SK-N-SH (cell line): ENCODE measurements around the gene ERC2.

Experiments used
- FOXM1 ChIP-seq: IDR thresholded peaks from 2 replicates; pipeline ENCODE4 v1.4.0; 2012; ENCODE audit warnings: low read depth, mild to moderate bottlenecking
- GATA2 ChIP-seq: sonication (generic); formaldehyde crosslinking; IDR thresholded peaks from 2 replicates; pipeline ENCODE4 v1.5.0; 2020; ENCODE audit warnings: mild to moderate bottlenecking, missing genetic modification reagents
- JUND ChIP-seq: IDR thresholded peaks from 2 replicates; pipeline ENCODE4 v1.4.0; 2012
- MXI1 ChIP-seq: IDR thresholded peaks from 2 replicates; pipeline ENCODE4 v1.6.1; 2012; ENCODE audit warnings: mild to moderate bottlenecking, low read depth, low read length, improper control_type of control experiment
- NRF1 ChIP-seq: IDR thresholded peaks from 2 replicates; pipeline ENCODE4 v1.6.1; 2012; ENCODE audit warnings: low read depth, mild to moderate bottlenecking, low read length
- YY1 ChIP-seq: IDR thresholded peaks from 2 replicates; pipeline ENCODE4 v1.4.0; 2012; ENCODE audit warnings: low read depth, mild to moderate bottlenecking
- TF ChIP-seq, protein P1 (sequence below): fragments of 200-600 bp; sonication (generic); IDR thresholded peaks from 2 replicates; pipeline ENCODE4 v1.6.1; 2017; ENCODE audit warnings: antibody characterized with exemption, mild to moderate bottlenecking, moderate library complexity
- TF ChIP-seq, protein P2 (sequence below): IDR thresholded peaks from 2 replicates; pipeline ENCODE4; 2012

DNA sequence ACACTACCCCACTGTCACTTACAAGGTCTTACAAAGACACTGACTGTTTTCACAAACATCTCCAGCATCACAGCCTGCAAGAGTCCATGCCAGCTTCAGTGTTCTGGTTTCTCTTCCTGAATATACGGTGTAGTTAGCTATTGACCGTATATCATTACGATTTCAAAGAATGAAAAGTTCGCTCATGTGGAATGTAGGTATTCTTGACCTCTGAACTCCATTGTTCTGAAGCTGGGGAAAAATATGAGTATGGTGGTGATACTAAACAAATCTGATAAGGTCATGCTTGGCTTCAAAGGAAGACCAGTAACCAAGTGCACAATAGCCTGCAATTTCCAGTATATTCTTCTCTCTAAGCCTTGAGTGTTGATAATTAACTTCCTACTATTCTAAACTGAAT lies 665.5 kb downstream of the ERC2 start:
- TF ChIP-seq YY1 (no peak), GATA2 (no peak), JUND (no peak), NRF1 (no peak), FOXM1 (no peak), MXI1 (no peak)
- TF ChIP-seq, protein P1, sequence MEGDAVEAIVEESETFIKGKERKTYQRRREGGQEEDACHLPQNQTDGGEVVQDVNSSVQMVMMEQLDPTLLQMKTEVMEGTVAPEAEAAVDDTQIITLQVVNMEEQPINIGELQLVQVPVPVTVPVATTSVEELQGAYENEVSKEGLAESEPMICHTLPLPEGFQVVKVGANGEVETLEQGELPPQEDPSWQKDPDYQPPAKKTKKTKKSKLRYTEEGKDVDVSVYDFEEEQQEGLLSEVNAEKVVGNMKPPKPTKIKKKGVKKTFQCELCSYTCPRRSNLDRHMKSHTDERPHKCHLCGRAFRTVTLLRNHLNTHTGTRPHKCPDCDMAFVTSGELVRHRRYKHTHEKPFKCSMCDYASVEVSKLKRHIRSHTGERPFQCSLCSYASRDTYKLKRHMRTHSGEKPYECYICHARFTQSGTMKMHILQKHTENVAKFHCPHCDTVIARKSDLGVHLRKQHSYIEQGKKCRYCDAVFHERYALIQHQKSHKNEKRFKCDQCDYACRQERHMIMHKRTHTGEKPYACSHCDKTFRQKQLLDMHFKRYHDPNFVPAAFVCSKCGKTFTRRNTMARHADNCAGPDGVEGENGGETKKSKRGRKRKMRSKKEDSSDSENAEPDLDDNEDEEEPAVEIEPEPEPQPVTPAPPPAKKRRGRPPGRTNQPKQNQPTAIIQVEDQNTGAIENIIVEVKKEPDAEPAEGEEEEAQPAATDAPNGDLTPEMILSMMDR = no peak
- TF ChIP-seq, protein P2, sequence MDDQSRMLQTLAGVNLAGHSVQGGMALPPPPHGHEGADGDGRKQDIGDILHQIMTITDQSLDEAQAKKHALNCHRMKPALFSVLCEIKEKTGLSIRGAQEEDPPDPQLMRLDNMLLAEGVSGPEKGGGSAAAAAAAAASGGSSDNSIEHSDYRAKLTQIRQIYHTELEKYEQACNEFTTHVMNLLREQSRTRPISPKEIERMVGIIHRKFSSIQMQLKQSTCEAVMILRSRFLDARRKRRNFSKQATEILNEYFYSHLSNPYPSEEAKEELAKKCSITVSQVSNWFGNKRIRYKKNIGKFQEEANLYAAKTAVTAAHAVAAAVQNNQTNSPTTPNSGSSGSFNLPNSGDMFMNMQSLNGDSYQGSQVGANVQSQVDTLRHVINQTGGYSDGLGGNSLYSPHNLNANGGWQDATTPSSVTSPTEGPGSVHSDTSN = no peak
